ENCODE measurements around the gene ACAP3.

- TF ChIP-seq CTCF (IDR thresholded peaks at IDR 0.05) = no peak
- TF ChIP-seq FOXJ3 (CRISPR knock-in tag; IDR thresholded peaks at IDR 0.05; ENCODE audit: borderline replicate concordance) = no peak
- TF ChIP-seq USF2 (CRISPR knock-in tag; IDR thresholded peaks at IDR 0.05) = no peak
- no peak for TF ChIP-seq ATF3 (CRISPR knock-in tag; conservative IDR thresholded peaks at IDR 0.05)
- no peak for TF ChIP-seq PRDM15 (CRISPR knock-in tag; IDR thresholded peaks at IDR 0.05)
- TF ChIP-seq RELA (CRISPR knock-in tag; IDR thresholded peaks at IDR 0.05; ENCODE audit: borderline replicate concordance) = no peak
- TF ChIP-seq FOXP4 (CRISPR knock-in tag; IDR thresholded peaks at IDR 0.05) = no peak
- TF ChIP-seq USF1 (CRISPR knock-in tag; IDR thresholded peaks at IDR 0.05) = no peak
- no peak for TF ChIP-seq E2F1 (CRISPR knock-in tag; IDR thresholded peaks at IDR 0.05)
- no peak for TF ChIP-seq NFYB (CRISPR knock-in tag; conservative IDR thresholded peaks at IDR 0.05; ENCODE audit: low read depth)
- TF ChIP-seq MYBL2 (CRISPR knock-in tag; IDR thresholded peaks at IDR 0.05) = no peak
- TF ChIP-seq MLX (CRISPR knock-in tag; IDR thresholded peaks at IDR 0.05) = no peak
Measured at GRCh38 chr1:1292851-1293250, 14.9 kb downstream of the ACAP3 start.

Measured in WTC11 (cell line).